GM12892 (cell line): Measurements from ENCODE around the gene PLA2G2F.

Experiments
- POLR2A ChIP-seq: IDR thresholded peaks from 2 replicates; pipeline ENCODE4 v1.6.1; 2011; ENCODE audit warnings: low read depth, low read length, control low read depth
- POLR2AphosphoS5 ChIP-seq: IDR thresholded peaks from 2 replicates; pipeline ENCODE4 v1.6.1; 2011; ENCODE audit warnings: low read depth, low read length, control low read depth

GRCh38 chr1:20099533-20099932 lies 39.6 kb upstream of the PLA2G2F start:
- TF ChIP-seq POLR2AphosphoS5: no peak
- no peak for TF ChIP-seq POLR2A
